Transverse colon (tissue), 4 donors: ENCODE data around the gene PTPN6.

Experiments used
- CTCF ChIP-seq, 5 experiments: fragments of 200-600 bp in 3 of 5; fragments of 450-650 bp in 2 of 5; sonication (generic) in 3 of 5; IDR thresholded peaks; 1 replicate in 2 of 5; 2 replicates in 3 of 5; pipeline ENCODE4 v1.5.1; 2016 to 2017; ENCODE audit warnings: antibody characterized with exemption in 5 of 5, inconsistent platforms in 3 of 5, mild to moderate bottlenecking in 2 of 5, moderate library complexity in 1 of 5
- POLR2AphosphoS5 ChIP-seq, 3 donors: sonication (generic); formaldehyde crosslinking; IDR thresholded peaks; one replicate each; pipeline ENCODE4 v1.6.1; 2016; ENCODE audit warnings: antibody characterized with exemption in 3 of 3

- TF ChIP-seq CTCF (IDR thresholded peaks at IDR 0.05) = no peak
- TF ChIP-seq POLR2AphosphoS5 (IDR thresholded peaks at IDR 0.05) = no peak
These were observed 3.4 kb downstream of the PTPN6 start for GRCh38 chr12:6954316-6955107.
